HEK293T (cell line): ENCODE data around the gene C1orf56.

Experiments used
- CTCF ChIA-PET: fragments of 350-600 bp; formaldehyde crosslinking; extraction: SDS; loops from one replicate; lab custom pipeline; 2021; ENCODE audit warnings: antibody characterized with exemption, inconsistent platforms; lab: Yijun Ruan, JAX
- POLR2A ChIA-PET: fragments of 350-600 bp; formaldehyde crosslinking; extraction: SDS; loops from one replicate; lab custom pipeline; 2020; ENCODE audit warnings: antibody characterized with exemption, inconsistent platforms; lab: Yijun Ruan, JAX
- DNase-seq: peaks from one replicate; pipeline ENCODE4 v3.0.0; 2012; ENCODE audit warnings: mixed read lengths; ENCODE audit errors: extremely low spot score
- ARNT ChIP-seq: fragments of 450-650 bp; IDR thresholded peaks from 2 replicates; pipeline ENCODE4 v1.6.1; 2017; ENCODE audit warnings: mild to moderate bottlenecking
- BHLHE40 ChIP-seq: fragments of 450-650 bp; IDR thresholded peaks from 2 replicates; pipeline ENCODE4 v1.6.1; 2016; ENCODE audit warnings: mild to moderate bottlenecking, moderate library complexity, borderline replicate concordance
- CTBP1 ChIP-seq: fragments of 450-650 bp; IDR thresholded peaks from 2 replicates; pipeline ENCODE4 v1.6.1; 2016; ENCODE audit warnings: borderline replicate concordance
- ELF4 ChIP-seq: fragments of 450-650 bp; IDR thresholded peaks from 2 replicates; pipeline ENCODE4 v1.6.1; 2017; ENCODE audit warnings: antibody characterized with exemption
- FOXA1 ChIP-seq: fragments of 450-650 bp; IDR thresholded peaks from 2 replicates; pipeline ENCODE4 v1.6.1; 2016; ENCODE audit warnings: mild to moderate bottlenecking
- FOXK2 ChIP-seq: fragments of 450-650 bp; IDR thresholded peaks from 2 replicates; pipeline ENCODE4 v1.6.1; 2016; ENCODE audit warnings: mild to moderate bottlenecking
- FOXM1 ChIP-seq: fragments of 450-650 bp; IDR thresholded peaks from 2 replicates; pipeline ENCODE4 v1.6.1; 2017; ENCODE audit warnings: mild to moderate bottlenecking, borderline replicate concordance
- HDGF ChIP-seq: fragments of 450-650 bp; IDR thresholded peaks from 2 replicates; pipeline ENCODE4 v1.6.1; 2017; ENCODE audit warnings: antibody characterized with exemption, borderline replicate concordance
- L3MBTL2 ChIP-seq: fragments of 450-650 bp; conservative IDR thresholded peaks from 2 replicates; pipeline ENCODE4 v1.6.1; 2016; ENCODE audit warnings: mild to moderate bottlenecking
- LEF1 ChIP-seq: fragments of 450-650 bp; IDR thresholded peaks from 2 replicates; pipeline ENCODE4 v1.6.1; 2017; ENCODE audit warnings: mild to moderate bottlenecking, borderline replicate concordance
- NFRKB ChIP-seq: fragments of 450-650 bp; IDR thresholded peaks from 2 replicates; pipeline ENCODE4 v1.6.1; 2016; ENCODE audit warnings: mild to moderate bottlenecking, moderate library complexity
- SP1 ChIP-seq: fragments of 450-650 bp; IDR thresholded peaks from 2 replicates; pipeline ENCODE4 v1.6.1; 2017
- SUZ12 ChIP-seq: fragments of 450-650 bp; IDR thresholded peaks from 2 replicates; pipeline ENCODE4 v1.6.1; 2016; ENCODE audit warnings: mild to moderate bottlenecking
- TARDBP ChIP-seq: fragments of 450-650 bp; IDR thresholded peaks from 2 replicates; pipeline ENCODE4 v1.6.1; 2016
- ZNF384 ChIP-seq: fragments of 450-650 bp; IDR thresholded peaks from 2 replicates; pipeline ENCODE4 v1.6.1; 2016
- TF ChIP-seq, protein P1 (sequence below): fragments of 450-650 bp; IDR thresholded peaks from 2 replicates; pipeline ENCODE4 v1.6.1; 2016

Gene C1orf56

DNA sequence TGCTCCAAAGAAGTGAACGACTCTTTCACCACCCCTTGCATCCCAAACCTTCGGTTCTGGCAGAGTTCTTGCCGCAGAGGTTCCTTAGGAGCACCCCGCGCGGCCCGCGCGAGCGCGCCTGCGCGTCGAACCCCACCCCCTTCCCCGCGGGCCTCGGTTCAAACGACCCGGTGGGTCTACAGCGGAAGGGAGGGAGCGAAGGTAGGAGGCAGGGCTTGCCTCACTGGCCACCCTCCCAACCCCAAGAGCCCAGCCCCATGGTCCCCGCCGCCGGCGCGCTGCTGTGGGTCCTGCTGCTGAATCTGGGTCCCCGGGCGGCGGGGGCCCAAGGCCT lies at the start of gene C1orf56:
Gene C1orf56 (plus strand): TSS at position 161 of the 334 bp plus-strand sequence. CDS start 97 bp downstream, at position 258.
- CTCF ChIA-PET = interaction anchor here (0.8 to 1.0 kb wide), 2 partner anchors 50 to 108 kb away, joined by 3 read pairs; no protein-coding TSS in a partner anchor
- TF ChIP-seq CTBP1 (no peak), NFRKB (no peak), ARNT (no peak), SP1 (no peak), SUZ12 (no peak), ELF4 (no peak), LEF1 (no peak), BHLHE40 (no peak), FOXK2 (no peak), HDGF (no peak), L3MBTL2 (no peak), FOXA1 (no peak), ZNF384 (no peak), TARDBP (no peak)
- TF ChIP-seq, protein P1, sequence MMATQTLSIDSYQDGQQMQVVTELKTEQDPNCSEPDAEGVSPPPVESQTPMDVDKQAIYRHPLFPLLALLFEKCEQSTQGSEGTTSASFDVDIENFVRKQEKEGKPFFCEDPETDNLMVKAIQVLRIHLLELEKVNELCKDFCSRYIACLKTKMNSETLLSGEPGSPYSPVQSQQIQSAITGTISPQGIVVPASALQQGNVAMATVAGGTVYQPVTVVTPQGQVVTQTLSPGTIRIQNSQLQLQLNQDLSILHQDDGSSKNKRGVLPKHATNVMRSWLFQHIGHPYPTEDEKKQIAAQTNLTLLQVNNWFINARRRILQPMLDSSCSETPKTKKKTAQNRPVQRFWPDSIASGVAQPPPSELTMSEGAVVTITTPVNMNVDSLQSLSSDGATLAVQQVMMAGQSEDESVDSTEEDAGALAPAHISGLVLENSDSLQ = no peak
- DNase-seq = peak; percentile 85
- POLR2A ChIA-PET = interaction anchor here (1.0 to 6.4 kb wide), 6 partner anchors 9 to 41 kb away, joined by 3 to 53 read pairs (median 4); partner anchors contain the start of genes BNIPL, CDC42SE1, GABPB2 and MLLT11

DNA sequence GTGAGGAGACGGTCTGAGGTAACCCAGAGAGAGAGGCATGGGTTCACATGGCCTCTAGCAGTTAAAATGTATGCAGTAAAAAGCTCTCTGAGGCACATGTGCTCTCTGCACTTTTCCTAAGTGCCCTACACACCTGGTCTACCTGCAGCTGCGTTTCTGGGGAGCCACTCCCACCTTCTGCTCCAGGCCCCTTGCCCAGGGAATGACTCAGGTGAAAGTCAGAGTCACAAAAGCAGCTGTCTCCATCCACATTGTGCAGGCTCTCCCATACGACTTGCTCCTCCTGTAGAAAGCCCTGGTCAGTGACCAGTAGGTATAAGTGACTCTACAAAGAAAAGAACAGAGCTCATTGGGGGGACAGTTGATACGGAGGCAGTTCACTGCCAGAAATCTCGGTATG lies 49.6 kb upstream of the C1orf56 start:
- TF ChIP-seq HDGF = no peak
- no peak for TF ChIP-seq FOXA1
- no peak for TF ChIP-seq TARDBP
- TF ChIP-seq FOXM1 = no peak
- TF ChIP-seq, protein P1 = no peak
- no peak for TF ChIP-seq NFRKB
- no peak for TF ChIP-seq L3MBTL2
- TF ChIP-seq ELF4 = no peak
- ChIA-PET POLR2A (interaction anchor here (2.7 kb wide), 1 partner anchor 9 kb away, joined by 14 read pairs; the partner anchor contains the start of gene MINDY1), CTCF (interaction anchor here (0.9 to 4.7 kb wide), 3 partner anchors 8 to 49 kb away, joined by 3 to 70 read pairs (median 63); partner anchors contain the start of genes ANXA9, C1orf56 and MINDY1)
- DNase-seq = no peak

GRCh38 chr1:150999051-150999674 lies 48.4 kb upstream of the C1orf56 start:
- DNase-seq = no peak
- CTCF ChIA-PET = no interaction called here
- POLR2A ChIA-PET = interaction anchor here (0.5 to 2.7 kb wide), 3 partner anchors 8 to 370 kb away, joined by 3 to 14 read pairs (median 3); partner anchors contain the start of genes MINDY1 and PRUNE1
- no peak for TF ChIP-seq NFRKB

DNA sequence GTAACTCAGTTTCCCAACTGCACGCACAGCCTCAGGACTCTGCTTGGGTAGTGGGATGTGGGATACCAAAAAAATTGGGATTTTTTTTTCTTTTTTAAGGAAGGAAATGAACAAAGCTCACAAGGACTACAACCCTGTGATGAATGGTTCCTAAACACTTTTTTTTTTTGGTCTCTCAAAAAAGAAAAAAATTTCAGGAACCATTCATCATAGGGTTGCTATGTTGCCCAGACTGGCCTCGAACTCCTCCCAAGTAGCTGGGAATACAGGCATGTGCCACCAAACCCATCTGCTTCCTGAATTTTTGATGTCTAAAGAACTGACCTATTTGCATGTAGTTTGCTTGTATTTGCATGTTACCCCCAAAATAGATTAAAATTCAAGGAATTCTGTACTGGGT lies 47.6 kb upstream of the C1orf56 start:
- POLR2A ChIA-PET = interaction anchor here (2.7 kb wide), 1 partner anchor 7 kb away, joined by 14 read pairs; the partner anchor contains the start of gene MINDY1
- DNase-seq = no peak
- CTCF ChIA-PET = no interaction called here
- TF ChIP-seq, protein P1 = no peak
- TF ChIP-seq NFRKB (no peak), SP1 (no peak), FOXA1 (no peak), FOXK2 (no peak), HDGF (no peak), ELF4 (no peak), ARNT (no peak), CTBP1 (no peak), LEF1 (no peak), TARDBP (no peak)

DNA sequence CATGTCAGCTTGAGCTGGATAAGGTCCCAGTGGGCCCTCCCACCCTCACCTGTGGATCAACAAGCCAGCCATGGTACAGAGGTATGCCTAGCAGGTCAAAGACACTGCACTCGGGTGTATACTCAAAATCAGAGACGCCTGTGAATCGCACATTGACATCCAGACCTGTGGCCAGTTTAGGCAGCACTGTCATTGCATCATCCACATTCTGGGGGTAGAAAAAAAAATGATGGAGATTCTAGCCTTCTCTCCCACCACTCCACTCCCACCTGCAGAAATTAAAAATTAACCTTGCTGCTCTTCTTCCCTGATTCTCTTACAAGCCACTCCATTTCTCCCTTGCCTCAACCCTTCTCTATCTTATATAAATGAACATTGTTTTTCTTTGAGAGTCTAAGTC lies 47.1 kb upstream of the C1orf56 start:
- DNase-seq = no peak
- TF ChIP-seq SUZ12 (no peak), HDGF (no peak), LEF1 (no peak)
- POLR2A ChIA-PET = interaction anchor here (1.1 kb wide), 1 partner anchor 60 kb away, joined by 4 read pairs; no protein-coding TSS in a partner anchor
- CTCF ChIA-PET = no interaction called here

DNA sequence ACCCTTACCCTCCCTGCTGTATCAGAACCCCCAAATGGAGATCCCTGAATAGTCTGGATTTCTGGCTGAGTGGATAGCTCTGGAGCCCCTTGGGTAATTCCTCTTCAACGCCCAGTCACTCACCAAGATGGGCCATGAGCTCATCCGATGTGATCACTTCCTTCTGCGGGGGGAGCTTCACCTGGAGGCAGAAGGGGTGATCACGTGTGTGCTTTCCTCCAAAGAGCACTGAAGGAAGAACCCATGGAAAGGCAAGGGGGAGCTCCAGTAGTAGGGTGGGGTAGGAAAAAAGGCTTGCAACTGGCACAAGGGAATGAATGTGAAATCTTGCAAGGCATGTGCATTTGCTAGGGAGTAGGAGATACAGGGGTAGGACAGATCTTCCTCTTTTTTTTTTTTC lies 45.9 kb upstream of the C1orf56 start:
- DNase-seq = no peak
- CTCF ChIA-PET = interaction anchor here (1.2 kb wide), 1 partner anchor 23 kb away, joined by 3 read pairs; no protein-coding TSS in a partner anchor
- POLR2A ChIA-PET = interaction anchor here (1.1 kb wide), 1 partner anchor 61 kb away, joined by 4 read pairs; no protein-coding TSS in a partner anchor
- no peak for TF ChIP-seq FOXK2
- no peak for TF ChIP-seq ARNT
- TF ChIP-seq TARDBP = no peak

DNA sequence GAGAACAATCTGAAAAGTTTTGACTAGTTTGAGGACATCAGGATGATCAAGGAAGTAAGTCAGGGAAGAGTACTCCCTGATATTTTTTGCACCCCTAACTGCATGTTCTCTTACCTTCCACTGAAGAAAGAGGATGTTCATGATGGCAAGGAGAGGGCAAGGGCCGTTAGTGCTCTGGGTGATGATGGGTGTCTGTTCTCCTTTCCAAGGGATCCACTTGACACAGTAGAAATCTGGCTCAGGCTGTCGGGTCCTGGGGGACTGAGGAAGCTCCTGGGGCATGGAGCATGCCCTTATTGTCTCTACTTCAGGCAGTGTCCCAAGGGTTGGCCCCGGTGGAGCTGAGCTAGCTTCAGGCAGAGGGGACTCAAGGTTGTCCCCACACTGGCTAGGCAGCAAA lies 45.5 kb upstream of the C1orf56 start:
- ChIA-PET CTCF (interaction anchor here (1.2 kb wide), 1 partner anchor 23 kb away, joined by 3 read pairs; no protein-coding TSS in a partner anchor), POLR2A (no interaction called here)

More for the DNA sequence above, 45.5 kb upstream of the C1orf56 start:
- TF ChIP-seq SP1 = no peak
- no peak for DNase-seq
